Mesothelial cell of epicardium (in vitro differentiated cells): Measurements from ENCODE around the gene KIAA1328. TPM values are rescaled to one million over a fixed set of nuclear protein-coding genes. Genes with fewer than 3 reads are reported as not detected.

ENCODE experiments used
- DNase-seq, 2 experiments: peaks; one replicate each; pipeline ENCODE4 v3.0.0; 2021; ENCODE audit warnings: low spot score in 2 of 2; ENCODE audit not compliant: unreplicated experiment in 2 of 2
- H3K27ac Mint-ChIP-seq: 2 replicates; pipeline ENCODE4 v1.8.0; 2021; ENCODE audit warnings: mixed read lengths
- H3K27me3 Mint-ChIP-seq: 2 replicates; pipeline ENCODE4 v1.8.0; 2021; ENCODE audit warnings: low read depth, mixed read lengths
- H3K36me3 Mint-ChIP-seq: 2 replicates; pipeline ENCODE4 v1.8.0; 2021; ENCODE audit warnings: mixed read lengths
- H3K4me1 Mint-ChIP-seq: 2 replicates; pipeline ENCODE4 v1.8.0; 2021; ENCODE audit warnings: mixed read lengths
- H3K4me3 Mint-ChIP-seq: 2 replicates; pipeline ENCODE4 v1.8.0; 2021; ENCODE audit warnings: mild to moderate bottlenecking, moderate library complexity, mixed read lengths
- H3K9me3 Mint-ChIP-seq: 2 replicates; pipeline ENCODE4 v1.8.0; 2021; ENCODE audit warnings: mixed read lengths
- CTCF ChIP-seq: fragments of 200-600 bp; sonication (generic); IDR thresholded peaks from one replicate; pipeline ENCODE4 v1.5.0; 2021; ENCODE audit warnings: antibody characterized with exemption; ENCODE audit not compliant: unreplicated experiment
- total RNA-seq: library from RNA; stranded (reverse); gene quantifications from 3 replicates; pipeline ENCODE4 v1.2.1, GENCODE V29; 2021

Gene KIAA1328
- total RNA-seq, 1 donor from 2014 or later = 20.8 TPM

- Mint-ChIP-seq H3K4me3 (no peak overlapping the region), H3K27me3 (peaks cover 76% of the 10 kb centered on the region), H3K36me3 (no peaks in the 10 kb centered on the region), H3K9me3 (no peaks in the 10 kb centered on the region), H3K27ac (no peak overlapping the region), H3K4me1 (no peaks in the 10 kb centered on the region)
- no peak for TF ChIP-seq CTCF
- DNase-seq = no peak
Observed at GRCh38 chr18:37277804-37278203, 448.9 kb downstream of the KIAA1328 start.

Other genes starting within 250 kb of the KIAA1328 start
- gene TPGS2, start 125 bp upstream of the KIAA1328 start, total RNA-seq = 90.7 to 93.5 TPM (median 92.1 TPM) in 3 replicates